ENCODE data around the gene PASK. TPM values are rescaled to one million over a fixed set of nuclear protein-coding genes. Genes with fewer than 3 reads are reported as not detected.
"Not testable (repeated sequence)": the region's sequence is repeated elsewhere in the genome, so short reads cannot be mapped to it uniquely, and the experiment has no call there.

Gene PASK
- 4.8 and 6.3 TPM in 2 replicates for total RNA-seq (2014; rRNA removed; shearing (Covaris generic))

DNA sequence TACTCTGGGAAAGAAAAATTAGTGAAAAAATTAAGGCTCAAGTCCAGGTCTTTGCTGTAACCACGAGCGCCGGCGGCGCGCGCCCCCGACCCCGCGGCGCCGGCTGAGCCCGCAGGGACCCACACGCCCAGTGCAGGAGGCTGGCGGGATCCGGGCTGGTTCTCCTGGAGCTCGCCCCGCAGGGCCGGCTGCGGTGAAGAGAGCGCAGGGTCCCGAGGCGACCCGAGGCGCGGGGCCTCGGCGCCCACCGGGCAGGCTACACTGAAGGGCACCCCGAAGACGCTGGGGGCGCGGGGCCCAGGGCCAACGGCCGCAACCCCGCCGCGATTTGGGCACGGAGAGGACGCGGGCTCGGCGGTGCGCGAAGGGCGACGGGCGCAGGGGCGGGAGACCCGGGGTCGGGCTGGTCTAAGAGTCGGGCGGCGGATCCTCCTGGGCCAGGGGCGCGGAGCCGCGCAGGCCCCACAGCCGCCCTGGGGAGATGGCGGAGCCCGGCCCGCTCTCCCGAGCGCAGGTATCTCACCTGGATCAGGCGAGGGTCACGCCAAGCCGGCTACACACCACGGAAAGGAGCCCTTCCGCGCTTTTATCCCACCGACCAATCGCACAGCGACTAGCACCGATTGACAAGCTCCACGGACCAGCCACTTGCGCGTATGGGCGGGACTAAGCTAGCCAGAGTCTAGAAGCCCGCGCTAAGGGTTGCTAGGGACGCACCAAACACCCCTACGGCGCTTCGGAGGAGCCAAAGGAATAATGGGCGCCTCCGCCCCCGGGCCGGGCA, at the start of gene PASK:
PASK (minus strand) TSS at position 582 of the 784 bp plus-strand sequence. CDS start 6,440 bp downstream, outside the sequence.
- peak; percentile 93 for DNase-seq (ENCODE audit: low read depth)

DNA sequence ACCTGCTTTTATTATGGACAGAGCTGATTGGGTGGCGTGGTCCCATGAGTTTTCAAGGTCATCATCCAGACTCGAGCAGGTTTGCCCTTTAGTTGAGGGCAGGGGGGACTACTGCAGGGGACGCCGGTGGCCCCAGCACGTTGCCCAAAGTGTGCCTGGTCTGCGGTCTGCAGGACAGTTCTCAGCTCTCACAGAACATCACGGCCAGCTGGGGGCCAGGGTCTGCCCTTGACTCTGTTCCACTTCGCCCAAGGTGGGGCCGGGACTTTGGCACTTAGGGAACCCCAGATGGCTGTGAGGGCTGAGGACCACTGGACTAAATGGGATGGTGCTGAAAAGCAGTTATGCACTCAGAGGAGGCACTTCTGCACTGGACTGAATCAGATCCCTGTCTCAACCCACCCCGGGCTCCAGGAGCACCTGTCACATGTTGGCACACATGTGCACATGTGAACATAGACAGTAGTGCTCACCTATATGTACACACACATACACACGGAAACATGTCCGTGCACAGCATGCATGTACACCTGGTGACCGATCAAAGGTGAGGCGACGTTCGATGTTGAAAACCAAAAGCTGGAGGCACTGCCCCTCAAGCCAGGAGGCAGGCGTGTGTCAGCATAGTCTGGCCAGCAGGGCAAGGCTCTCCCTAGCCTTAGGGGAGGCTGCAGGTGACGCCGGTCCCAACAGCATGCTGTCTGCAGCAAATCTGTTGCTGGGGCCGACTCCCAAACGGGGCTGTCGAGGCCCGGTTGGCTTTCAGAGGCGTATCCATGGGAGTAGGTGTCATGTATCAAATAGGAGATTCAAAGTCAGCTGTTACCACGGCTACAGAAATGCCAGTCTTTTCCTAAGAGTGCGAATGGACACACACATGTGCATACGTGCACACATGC, 49.4 kb upstream of the PASK start:
- DNase-seq (ENCODE audit: low read depth): no peak

DNA sequence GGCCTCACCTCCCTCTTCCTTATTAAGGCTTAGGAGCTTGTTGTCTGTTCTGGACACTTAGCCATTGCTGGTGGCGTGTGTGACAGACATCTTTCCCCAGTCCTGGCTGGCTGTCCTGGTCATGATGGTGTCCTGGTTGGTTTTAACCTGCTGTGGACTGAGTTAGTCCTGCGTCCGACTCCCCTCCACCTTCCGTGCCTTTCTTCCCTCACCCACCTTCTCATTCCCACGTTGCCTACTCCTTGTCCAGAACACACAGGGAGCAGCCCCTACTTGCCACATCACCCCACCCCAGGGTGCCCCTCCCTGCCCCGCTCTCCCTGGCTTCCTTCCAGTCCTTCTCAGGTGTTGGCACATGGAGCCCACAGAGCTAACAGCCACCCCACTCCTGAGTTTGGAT, 48.7 kb upstream of the PASK start:
- no peak for DNase-seq (ENCODE audit: low read depth)

DNA sequence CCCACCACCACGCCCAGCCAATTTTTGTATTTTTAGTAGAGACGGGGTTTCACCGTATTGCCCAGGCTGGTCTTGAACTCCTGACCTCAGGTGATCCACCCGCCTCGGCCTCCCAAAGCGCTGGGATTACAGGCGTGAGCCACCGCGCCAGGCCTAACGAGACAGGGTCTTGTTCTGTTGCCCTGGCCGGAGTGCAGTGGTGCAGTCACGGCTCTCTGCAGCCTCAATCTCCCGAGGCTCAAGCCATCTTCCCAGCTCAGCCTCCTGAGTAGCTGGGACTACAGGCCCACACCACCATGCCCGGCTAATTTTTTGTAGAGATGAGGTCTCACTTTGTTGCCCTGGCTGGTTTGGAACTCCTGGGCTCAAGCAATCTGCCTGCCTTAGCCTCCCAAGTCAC, 48.0 kb upstream of the PASK start:
- DNase-seq (ENCODE audit: low read depth): not testable (repeated sequence)

DNA sequence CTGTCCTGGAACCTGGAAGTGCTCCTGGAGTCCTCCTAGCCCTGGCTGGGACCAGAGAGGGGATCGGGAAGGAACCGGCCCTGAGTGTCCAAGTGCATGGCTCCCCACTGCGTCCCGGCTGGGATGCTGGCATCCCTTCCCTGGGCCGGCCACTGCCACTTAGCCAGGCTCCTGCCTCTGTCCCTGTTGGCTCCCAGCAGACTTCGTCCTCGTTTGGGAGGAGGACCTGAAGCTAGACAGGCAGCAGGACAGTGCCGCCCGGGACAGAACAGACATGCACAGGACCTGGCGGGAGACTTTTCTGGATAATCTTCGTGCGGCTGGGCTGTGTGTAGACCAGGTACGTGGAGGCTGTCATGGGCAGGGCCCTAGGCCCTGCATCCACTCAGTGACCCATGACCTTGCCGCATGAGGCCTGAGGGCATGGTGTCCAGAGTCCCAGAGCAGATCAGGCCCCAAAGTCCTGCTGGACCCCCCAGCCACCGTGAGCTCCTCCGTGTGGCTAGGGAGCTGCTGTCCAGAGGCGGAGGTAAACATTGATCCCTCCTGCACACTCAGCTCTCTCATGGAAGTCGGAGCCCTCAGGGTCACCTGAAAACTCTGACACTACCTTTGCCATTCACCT, 46.3 kb upstream of the PASK start:
- DNase-seq (ENCODE audit: low read depth): no peak

DNA sequence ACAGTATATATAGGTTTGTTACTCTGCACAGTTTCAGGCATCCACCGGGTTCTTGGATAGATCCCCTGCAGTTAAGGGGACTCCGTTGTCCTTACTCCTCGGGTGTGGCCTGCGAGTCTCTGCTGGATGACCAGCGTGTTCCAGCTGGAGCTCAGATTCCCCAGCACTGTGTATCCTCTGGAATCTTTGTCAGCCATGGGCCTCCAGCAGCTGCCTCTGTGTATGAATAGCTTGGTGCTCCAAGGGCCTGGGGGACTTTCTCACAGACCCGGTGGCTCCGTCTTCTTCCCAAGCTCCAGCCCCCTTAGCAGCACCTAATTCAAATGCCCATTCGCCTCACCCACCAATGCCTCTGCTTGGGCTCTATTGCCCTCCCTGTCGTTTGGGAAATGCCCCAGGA, 45.5 kb upstream of the PASK start:
- no peak for DNase-seq (ENCODE audit: low read depth)

DNA sequence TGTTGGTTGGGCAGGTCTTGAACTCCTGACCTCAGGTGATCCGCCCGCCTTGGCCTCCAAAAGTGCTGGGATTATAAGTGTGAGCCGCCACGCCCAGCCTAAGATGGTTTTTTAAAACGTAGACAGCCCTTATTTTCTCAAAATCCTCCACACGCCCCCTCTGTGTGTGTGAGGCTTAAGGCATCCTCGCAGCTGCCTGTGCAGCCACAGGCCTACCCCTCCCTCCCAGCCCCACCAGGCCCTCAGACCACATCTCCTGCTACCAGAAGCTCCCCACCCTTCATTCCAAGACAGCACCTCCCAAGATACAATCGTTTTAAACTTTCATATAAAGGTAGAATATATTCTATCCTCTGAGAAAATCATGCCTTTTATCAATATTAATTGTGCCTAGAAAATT, 44.0 kb upstream of the PASK start:
- no peak for DNase-seq (ENCODE audit: low read depth)

DNA sequence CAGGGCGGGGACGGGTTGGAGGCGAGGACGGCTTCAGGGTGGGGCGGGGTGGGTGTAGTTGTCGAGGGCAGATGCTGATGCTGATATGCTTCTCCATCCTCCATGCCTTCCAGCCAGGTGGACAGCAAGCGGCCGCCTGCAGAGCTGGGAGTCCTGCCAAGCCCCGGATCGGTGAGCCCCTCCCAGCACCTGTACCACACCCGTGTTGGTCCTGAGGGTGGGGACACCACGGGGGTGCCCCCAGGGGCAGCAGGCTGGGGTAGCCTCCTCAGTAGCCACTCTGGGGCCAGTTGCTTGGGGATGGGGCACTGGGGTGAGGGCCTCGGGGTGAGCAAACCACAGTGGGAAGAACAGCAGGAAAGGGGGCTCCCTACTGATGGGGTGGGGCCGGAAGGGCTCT, 41.8 kb upstream of the PASK start:
- DNase-seq (ENCODE audit: low read depth): no peak

DNA sequence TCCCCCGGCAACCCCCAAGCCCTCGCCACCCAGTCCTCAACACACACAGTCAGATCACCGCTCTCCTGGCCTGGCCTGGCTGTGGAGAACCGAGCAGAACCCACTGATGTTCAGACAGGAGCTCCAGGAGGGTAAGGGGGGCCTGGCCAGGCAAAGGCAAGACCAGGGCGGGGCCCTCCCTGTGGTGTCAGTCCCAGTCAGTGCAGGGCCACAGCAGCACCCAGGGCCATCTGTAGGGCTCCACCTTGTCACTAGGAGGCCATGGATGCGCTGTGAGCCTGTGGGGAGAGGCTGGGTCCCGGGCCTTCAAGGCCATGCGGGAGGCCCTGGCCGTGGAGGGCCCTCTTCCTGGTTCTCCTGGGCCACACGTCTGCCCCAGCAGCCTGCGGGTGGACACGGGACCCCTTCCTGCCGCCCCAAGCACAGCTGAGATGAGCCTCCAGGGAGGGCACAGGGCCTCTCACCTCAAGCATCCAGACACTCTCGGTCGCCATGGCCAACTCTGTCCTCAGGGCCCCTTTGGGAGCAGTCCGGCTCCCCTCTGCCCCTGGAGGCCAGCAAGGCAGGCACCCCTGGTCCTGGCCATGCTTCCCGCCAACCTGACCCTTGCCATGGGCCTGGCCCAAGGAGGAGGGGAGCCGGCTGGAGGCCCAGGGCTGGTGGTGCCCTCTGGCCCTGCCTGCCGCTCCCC, 41.2 kb upstream of the PASK start:
- no peak for DNase-seq (ENCODE audit: low read depth)

DNA sequence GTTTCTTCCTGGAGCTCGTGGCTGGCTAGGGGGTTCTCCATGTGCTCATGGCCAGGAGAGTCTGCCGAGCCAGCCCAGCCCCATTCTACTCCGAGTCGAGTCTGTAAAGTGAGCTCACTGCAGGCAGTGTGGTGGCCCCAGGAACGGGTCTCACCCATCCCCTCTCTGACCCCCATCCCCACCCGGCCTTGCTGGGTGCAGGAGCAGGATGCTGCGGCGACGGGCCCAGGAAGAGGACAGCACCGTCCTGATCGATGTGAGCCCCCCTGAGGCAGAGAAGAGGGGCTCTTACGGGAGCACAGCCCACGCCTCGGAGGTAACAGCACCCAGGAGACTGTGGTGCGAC, 40.6 kb upstream of the PASK start:
- DNase-seq (ENCODE audit: low read depth): no peak

DNA sequence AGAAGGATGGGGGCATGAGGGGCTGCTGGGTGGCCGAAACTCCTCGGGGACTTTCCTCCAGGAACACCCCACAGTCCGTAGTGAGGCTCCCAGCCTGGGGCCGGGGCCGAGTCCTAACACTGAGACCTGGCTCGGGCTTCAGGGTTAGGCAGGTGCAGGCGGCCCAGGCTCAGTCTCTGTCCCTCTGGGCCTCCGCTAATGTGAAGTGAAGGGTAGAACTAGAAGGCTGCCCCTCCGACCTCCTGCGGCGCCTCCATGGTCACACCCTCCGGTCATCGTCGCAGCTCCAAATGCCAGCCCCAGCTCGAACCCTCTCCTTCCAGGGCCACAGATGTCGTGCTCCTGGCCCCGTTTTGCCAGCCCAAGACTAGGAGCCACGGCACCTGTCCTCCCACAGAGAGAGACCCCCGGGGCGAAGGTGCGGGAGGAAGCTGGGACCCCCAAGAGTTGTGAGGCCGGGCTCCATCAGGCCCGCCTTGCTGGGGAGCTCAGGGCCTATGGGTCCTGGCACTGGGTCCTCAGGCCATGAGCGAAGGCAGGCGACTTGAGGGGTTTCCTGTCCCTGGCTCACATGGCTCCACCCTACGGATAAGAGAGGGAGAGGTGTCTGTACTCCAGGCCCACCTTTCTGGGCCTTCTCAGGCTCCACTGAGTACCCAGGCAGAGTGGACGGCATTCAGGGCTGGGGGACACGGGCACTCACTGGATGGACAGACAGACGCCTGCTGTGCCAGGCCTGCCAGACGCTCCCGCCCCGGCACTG, 40.0 kb upstream of the PASK start:
- DNase-seq (ENCODE audit: low read depth): no peak

DNA sequence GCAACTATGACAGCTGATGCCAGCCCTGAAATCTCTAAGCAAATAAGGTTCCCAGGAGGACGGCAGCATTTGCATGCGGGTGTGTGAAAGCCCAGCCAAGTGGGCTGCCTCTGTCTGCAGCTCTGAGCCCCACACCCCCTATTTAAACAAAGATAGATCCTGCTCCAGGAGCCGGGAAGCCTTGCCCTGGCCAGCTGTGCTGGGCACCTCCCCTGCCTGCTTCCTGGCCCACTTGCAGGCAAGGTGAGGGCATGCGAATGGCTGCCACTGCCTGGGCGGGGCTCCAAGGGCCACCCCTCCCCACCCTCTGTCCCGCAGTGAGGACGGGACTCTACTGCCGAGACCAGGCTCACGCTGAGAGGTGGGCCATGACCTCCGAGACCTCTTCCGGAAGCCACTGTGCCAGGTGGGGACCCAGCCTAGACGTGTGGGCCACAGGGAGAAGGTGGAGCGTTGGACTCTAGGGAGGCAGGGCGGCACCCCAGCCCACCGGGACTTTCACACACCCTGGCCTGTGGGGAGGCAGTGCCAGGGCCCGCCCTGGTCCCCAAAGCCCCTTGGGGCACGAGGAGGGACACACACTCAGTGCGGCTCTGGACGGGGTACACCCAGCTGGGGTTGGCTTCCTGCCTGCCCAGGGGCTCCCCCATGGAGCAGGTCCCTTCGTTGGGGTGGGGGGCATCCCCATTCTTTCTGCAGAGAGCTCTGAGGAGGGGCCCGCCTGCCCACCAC, 39.3 kb upstream of the PASK start, which contains the start of gene ANO7:
ANO7 (plus strand) TSS at position 317 of the 732 bp plus-strand sequence. CDS start 1,387 bp downstream, outside the sequence.
- no peak for DNase-seq (ENCODE audit: low read depth)

DNA sequence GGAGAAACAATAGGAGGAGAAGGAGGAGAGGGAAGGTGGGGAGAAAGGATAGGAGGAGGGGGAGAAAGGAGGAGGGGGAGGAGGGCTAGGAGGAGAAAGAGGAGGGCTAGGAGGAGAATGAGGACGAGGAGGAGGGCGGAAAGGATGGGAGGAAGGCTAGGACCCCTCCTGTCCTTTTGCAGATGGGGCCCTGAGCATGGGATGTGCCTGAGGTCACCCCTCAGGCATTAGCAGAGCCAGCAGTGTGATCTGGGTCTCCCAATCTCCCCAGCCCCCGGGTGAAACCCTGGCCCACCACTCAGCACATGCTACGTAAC, 38.6 kb upstream of the PASK start:
- no peak for DNase-seq (ENCODE audit: low read depth)

DNA sequence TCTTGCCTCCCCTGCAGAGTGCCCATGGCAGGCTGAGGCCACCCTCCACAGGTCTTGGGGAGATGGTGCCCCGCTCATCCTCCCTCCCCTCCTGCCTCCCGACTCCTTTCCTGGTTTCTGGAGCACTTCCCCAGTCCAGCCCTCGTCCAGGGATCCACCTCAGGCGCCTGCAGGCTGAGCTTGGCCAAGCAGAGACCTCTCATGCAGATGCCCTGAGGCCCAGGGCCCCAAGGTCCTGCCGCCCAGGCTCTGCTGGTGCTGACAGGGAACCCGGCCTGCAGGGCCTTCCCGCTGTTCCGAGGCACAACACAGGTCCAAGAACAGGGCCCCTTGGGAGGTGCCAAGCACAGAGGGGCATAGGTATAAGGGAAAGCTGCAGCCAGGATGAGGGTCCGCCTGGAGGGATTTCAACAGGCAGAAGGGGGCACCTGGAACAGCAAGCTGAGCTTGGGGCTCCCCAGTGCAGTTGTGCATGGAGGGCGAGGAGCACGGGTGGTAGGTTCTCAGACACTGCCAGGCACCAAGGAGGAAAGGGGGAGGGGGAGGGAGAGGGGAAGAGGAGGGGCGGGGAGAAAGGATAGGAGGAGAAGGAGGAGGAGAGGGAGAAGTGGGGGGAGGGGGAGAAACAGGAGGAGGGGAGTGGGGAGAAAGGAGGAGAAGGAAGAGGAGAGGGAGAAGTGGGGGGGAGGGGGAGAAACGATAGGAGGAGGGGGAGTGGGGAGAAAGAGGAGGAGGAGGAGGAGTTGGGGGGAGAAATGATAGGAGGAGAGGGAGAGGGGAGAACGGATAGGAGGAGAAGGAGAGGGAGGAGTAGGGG, 38.0 kb upstream of the PASK start:
- DNase-seq (ENCODE audit: low read depth): no peak

DNA sequence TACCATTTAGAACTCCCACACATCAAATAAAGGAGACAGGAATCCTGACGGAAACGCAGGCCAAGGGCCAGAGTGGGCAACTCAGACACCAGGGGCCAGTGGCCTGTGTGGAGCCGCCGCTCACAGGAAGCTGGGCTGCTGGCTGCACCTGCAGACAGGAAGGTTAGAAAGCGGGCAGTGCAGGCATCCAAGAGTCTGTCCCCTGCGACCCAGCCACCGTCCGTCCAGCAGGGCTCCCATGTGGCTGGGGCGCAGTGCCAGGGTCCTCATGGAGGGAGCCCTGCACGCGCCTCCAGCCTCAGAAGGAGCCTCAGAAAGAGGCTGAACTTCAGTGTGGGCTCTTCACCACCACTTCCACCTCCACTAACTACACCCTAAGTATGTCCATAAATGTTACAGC, 36.7 kb upstream of the PASK start:
- DNase-seq (ENCODE audit: low read depth): no peak

DNA sequence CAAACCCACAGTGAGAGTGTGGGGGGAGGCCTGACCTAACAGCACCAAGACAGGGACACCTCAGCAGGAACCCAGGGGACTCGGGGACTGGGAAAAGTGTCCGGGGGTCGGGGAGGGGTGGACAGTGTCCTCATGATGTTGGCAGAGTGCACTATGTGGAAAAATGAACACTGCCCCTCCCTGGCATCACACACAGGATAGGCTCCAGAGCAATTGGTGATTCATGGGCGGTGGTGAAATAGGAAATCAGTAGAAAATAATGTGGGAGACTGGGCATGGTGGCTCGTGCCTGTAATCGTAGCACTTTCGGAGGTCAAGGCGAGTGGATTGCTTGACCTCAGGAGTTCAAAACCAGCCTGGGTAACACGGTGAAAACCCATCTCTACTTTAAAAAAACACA, 35.6 kb upstream of the PASK start:
- no peak for DNase-seq (ENCODE audit: low read depth)

DNA sequence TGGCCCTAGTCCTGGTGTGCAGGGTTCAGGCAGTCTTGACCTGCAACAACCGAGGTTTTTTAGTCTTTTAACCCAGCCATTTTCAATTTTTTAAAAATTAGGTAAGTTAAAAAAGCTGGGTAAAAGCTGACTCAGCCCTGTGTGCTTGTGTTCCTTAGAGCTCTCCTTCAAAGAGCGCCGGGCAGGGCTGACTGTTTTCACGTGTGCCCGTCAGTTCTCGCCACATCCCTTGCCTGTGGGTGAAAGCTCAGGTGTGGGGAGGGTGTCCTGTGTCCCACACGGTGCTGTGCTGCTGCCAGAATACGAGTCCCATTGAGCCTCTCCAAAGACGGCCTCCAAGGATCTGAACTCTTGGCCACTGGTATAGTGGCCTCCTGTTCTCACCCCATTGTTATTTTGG, 33.9 kb upstream of the PASK start:
- DNase-seq (ENCODE audit: low read depth): no peak

DNA sequence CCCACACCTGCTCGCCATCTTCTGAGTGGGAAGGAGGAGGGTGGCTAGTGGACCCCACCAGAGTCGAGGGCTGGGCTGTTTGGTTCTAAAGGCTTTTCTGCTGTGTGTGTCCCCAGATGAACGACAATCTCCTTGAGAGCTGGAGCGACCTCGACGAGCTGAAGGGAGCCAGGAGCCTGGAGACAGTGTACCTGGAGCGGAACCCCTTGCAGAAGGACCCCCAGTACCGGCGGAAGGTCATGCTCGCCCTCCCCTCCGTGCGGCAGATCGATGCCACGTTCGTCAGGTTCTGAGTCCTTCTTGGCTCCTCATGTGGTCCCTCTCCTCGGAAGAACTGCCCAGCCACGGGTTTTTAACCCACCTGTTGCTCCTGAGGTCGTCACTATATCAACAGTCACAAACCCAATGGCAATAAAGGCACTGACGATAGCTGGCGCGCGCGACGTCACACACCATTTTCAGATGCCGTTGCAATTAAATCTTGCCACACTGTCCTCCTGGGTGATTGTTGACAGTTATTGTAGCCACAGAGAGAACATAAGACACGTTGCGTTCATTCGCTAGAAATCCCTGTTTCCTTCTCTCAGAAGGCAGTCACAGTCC, 33.4 kb upstream of the PASK start:
- no peak for DNase-seq (ENCODE audit: low read depth)

DNA sequence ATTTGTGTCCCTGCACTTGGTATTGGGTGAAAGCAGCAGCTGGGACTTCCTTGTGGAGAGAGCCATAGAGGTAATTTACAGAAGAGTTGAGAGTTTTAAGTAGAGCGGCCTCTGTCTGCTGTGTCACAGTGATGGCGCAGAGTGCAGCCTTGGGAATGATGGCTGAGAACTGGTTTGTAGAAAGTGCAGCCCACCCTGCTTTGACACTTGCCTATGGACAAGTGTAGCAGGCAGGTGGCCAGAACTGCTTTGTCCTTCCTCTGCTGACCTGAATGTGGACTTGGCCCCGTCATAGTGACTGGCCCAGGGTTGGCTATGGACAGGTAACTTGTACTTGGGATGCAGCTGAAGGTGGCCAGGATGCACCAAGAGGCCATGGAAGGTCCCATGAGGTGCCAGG, 32.9 kb upstream of the PASK start:
- DNase-seq (ENCODE audit: low read depth): no peak
